PC-9 (cell line): ENCODE data around the gene GGTLC2.

Experiments used
- CTCF ChIP-seq: fragments of 200-600 bp; sonication (generic); conservative IDR thresholded peaks from 2 replicates; pipeline ENCODE4 v1.6.1; 2017; ENCODE audit warnings: mixed run types, antibody characterized with exemption, mild to moderate bottlenecking, moderate library complexity
- EZH2 ChIP-seq: fragments of 200-600 bp; sonication (generic); IDR thresholded peaks from 2 replicates; pipeline ENCODE4 v1.8.0; 2017; ENCODE audit warnings: antibody characterized with exemption, low read depth

- TF ChIP-seq CTCF (no peak), EZH2 (no peak)
Measured at GRCh38 chr22:22680396-22680795, 36.0 kb downstream of the GGTLC2 start.
